Measurements from ENCODE around the gene ATL3.

The ATL3 gene

GRCh38 chr11:63671322-63672155, at the start of gene ATL3:
ATL3 (minus strand) TSS chr11:63671376; CDS start chr11:63671335, 41 bp downstream.
- Histone ChIP-seq H3K4me1 (ENCODE audit: insufficient read depth, low read length) (peaks cover 28% of the 10 kb centered on the region), H3K36me3 (ENCODE audit: insufficient read depth, low read length) (no peaks in the 10 kb centered on the region), H3K27ac (ENCODE audit: low read depth, low read length) (peak within 1 kb of the TSS; percentile 92), H3K9me3 (ENCODE audit: low read length) (no peaks in the 10 kb centered on the region), H3K4me3 (ENCODE audit: low read depth in 1 of 2, low read length in 2 of 2) (peak within 1 kb of the TSS; percentile 57 to 81), H3K9ac (ENCODE audit: low read length) (peak within 1 kb of the TSS; percentile 81), H3K27me3 (ENCODE audit: control insufficient read depth in 1 of 2, insufficient read depth in 2 of 2, low read length in 2 of 2) (no peaks in the 10 kb centered on the region)

DNA sequence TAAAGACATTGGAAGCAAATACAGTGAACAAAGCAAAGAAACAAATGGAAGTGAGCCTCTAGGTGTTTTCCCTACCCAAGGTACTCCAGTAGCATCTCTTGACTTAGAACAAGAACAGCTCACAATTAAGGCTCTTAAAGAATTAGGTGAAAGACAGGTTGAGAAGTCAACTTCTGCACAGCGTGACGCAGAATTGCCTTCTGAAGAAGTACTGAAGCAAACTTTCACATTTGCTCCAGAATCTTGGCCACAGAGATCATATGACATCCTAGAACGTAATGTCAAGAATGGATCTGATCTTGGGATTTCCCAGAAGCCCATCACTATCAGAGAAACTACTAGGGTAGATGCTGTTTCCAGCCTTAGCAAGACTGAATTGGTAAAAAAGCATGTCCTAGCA, 49.4 kb upstream of the ATL3 start:
- Histone ChIP-seq H3K27ac (ENCODE audit: low read depth, low read length) (no peak overlapping the region), H3K4me1 (ENCODE audit: insufficient read depth, low read length) (no peaks in the 10 kb centered on the region), H3K4me3 (ENCODE audit: low read depth in 1 of 2, low read length in 2 of 2) (no peak overlapping the region), H3K36me3 (ENCODE audit: insufficient read depth, low read length) (no peaks in the 10 kb centered on the region), H3K27me3 (ENCODE audit: control insufficient read depth in 1 of 2, insufficient read depth in 2 of 2, low read length in 2 of 2) (no peaks in the 10 kb centered on the region), H3K9me3 (ENCODE audit: low read length) (no peaks in the 10 kb centered on the region), H3K9ac (ENCODE audit: low read length) (no peak overlapping the region)

DNA sequence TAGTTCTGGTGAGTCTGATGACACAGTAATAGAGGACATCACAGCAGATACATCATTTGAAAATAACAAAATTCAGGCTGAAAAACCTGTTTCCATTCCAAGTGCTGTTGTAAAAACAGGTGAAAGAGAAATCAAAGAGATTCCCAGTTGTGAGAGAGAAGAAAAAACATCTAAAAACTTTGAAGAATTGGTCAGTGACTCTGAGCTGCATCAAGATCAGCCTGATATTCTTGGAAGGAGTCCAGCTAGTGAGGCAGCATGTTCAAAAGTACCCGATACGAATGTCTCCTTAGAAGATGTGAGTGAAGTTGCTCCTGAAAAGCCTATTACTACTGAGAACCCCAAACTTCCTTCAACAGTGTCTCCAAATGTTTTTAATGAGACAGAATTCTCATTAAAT, 48.8 kb upstream of the ATL3 start:
- H3K27ac ChIP-seq (ENCODE audit: low read depth, low read length): no peak overlapping the region
- H3K9ac ChIP-seq (ENCODE audit: low read length): no peak overlapping the region
- no peaks in the 10 kb centered on the region for H3K36me3 ChIP-seq (ENCODE audit: insufficient read depth, low read length)
- H3K27me3 ChIP-seq (ENCODE audit: control insufficient read depth in 1 of 2, insufficient read depth in 2 of 2, low read length in 2 of 2): no peaks in the 10 kb centered on the region
- no peaks in the 10 kb centered on the region for H3K4me1 ChIP-seq (ENCODE audit: insufficient read depth, low read length)
- H3K4me3 ChIP-seq (ENCODE audit: low read depth in 1 of 2, low read length in 2 of 2): no peak overlapping the region
- H3K9me3 ChIP-seq (ENCODE audit: low read length): no peaks in the 10 kb centered on the region

GRCh38 chr11:63719001-63719400, 47.8 kb upstream of the ATL3 start:
- H3K9me3 ChIP-seq (ENCODE audit: low read length): no peaks in the 10 kb centered on the region
- no peaks in the 10 kb centered on the region for H3K4me1 ChIP-seq (ENCODE audit: insufficient read depth, low read length)
- no peaks in the 10 kb centered on the region for H3K27me3 ChIP-seq (ENCODE audit: control insufficient read depth in 1 of 2, insufficient read depth in 2 of 2, low read length in 2 of 2)
- no peak overlapping the region for H3K4me3 ChIP-seq (ENCODE audit: low read depth in 1 of 2, low read length in 2 of 2)
- H3K36me3 ChIP-seq (ENCODE audit: insufficient read depth, low read length): no peaks in the 10 kb centered on the region
- H3K9ac ChIP-seq (ENCODE audit: low read length): no peak overlapping the region
- no peak overlapping the region for H3K27ac ChIP-seq (ENCODE audit: low read depth, low read length)

GRCh38 chr11:63716046-63716445, 44.9 kb upstream of the ATL3 start:
- Histone ChIP-seq H3K4me3 (ENCODE audit: low read depth in 1 of 2, low read length in 2 of 2) (no peak overlapping the region), H3K9ac (ENCODE audit: low read length) (no peak overlapping the region), H3K4me1 (ENCODE audit: insufficient read depth, low read length) (no peaks in the 10 kb centered on the region), H3K9me3 (ENCODE audit: low read length) (no peaks in the 10 kb centered on the region), H3K36me3 (ENCODE audit: insufficient read depth, low read length) (no peaks in the 10 kb centered on the region), H3K27me3 (ENCODE audit: control insufficient read depth in 1 of 2, insufficient read depth in 2 of 2, low read length in 2 of 2) (no peaks in the 10 kb centered on the region), H3K27ac (ENCODE audit: low read depth, low read length) (no peak overlapping the region)

- H3K36me3 ChIP-seq (ENCODE audit: insufficient read depth, low read length): no peaks in the 10 kb centered on the region
- H3K9ac ChIP-seq (ENCODE audit: low read length): no peak overlapping the region
- peaks cover 9% of the 10 kb centered on the region for H3K4me1 ChIP-seq (ENCODE audit: insufficient read depth, low read length)
- H3K4me3 ChIP-seq (ENCODE audit: low read depth in 1 of 2, low read length in 2 of 2): no peak overlapping the region
- H3K27ac ChIP-seq (ENCODE audit: low read depth, low read length): no peak overlapping the region
- no peaks in the 10 kb centered on the region for H3K27me3 ChIP-seq (ENCODE audit: control insufficient read depth in 1 of 2, insufficient read depth in 2 of 2, low read length in 2 of 2)
- H3K9me3 ChIP-seq (ENCODE audit: low read length): no peaks in the 10 kb centered on the region
These were observed 42.6 kb upstream of the ATL3 start for GRCh38 chr11:63713766-63714165.

DNA sequence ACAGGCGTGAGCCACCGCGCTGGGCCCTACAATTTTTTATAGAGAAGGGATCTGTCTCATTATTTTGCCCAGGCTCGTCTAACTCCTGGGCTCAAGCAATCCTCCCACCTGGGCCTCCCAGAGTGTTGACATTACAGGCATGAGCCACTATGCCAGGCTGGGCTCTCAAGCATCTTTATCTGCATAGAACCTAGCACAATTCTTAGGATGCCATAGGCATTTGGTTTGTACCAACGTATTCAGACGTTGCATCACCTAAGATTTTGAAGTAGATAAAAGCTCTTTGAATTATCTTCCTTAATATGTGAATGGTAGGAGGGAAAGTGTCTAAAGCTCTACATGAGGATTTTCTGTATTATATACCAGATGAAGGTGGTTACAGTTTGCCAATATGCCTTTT, 40.7 kb upstream of the ATL3 start:
- Histone ChIP-seq H3K36me3 (ENCODE audit: insufficient read depth, low read length) (no peaks in the 10 kb centered on the region), H3K27me3 (ENCODE audit: control insufficient read depth in 1 of 2, insufficient read depth in 2 of 2, low read length in 2 of 2) (no peaks in the 10 kb centered on the region), H3K9ac (ENCODE audit: low read length) (no peak overlapping the region), H3K27ac (ENCODE audit: low read depth, low read length) (no peak overlapping the region), H3K4me3 (ENCODE audit: low read depth in 1 of 2, low read length in 2 of 2) (no peak overlapping the region), H3K9me3 (ENCODE audit: low read length) (no peaks in the 10 kb centered on the region), H3K4me1 (ENCODE audit: insufficient read depth, low read length) (peaks cover 9% of the 10 kb centered on the region)

GRCh38 chr11:63710476-63711217, 39.5 kb upstream of the ATL3 start:
- H3K27ac ChIP-seq (ENCODE audit: low read depth, low read length): no peak overlapping the region
- no peaks in the 10 kb centered on the region for H3K27me3 ChIP-seq (ENCODE audit: control insufficient read depth in 1 of 2, insufficient read depth in 2 of 2, low read length in 2 of 2)
- no peaks in the 10 kb centered on the region for H3K36me3 ChIP-seq (ENCODE audit: insufficient read depth, low read length)
- H3K4me1 ChIP-seq (ENCODE audit: insufficient read depth, low read length): peaks cover 10% of the 10 kb centered on the region
- H3K9ac ChIP-seq (ENCODE audit: low read length): no peak overlapping the region
- H3K9me3 ChIP-seq (ENCODE audit: low read length): no peaks in the 10 kb centered on the region
- H3K4me3 ChIP-seq (ENCODE audit: low read depth in 1 of 2, low read length in 2 of 2): no peak overlapping the region

DNA sequence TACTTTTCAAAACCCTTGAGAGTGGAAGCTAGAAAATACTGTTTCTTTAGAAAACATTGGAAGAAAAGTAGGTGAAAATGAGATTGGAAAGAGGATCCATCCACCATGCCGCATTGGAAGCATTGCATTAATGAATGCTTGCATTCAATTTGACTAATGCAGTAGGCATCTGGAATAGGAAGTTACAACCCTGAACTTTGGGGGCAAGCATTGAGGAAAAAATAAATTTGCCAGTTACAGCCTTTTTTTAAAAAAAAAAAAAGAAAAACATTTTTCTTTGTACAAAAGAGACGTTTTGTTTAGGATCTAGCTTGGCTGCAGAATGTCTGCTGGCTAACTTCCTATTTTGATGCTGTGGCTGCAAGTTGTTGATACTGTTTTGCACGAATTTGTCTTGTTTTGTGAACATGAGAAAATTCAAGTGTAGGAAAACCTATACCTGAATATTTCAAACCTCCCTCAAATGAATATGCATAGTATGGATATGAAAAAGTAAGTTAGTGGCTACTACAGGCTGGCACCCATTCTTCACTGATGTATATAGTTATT, 38.2 kb upstream of the ATL3 start:
- Histone ChIP-seq H3K27ac (ENCODE audit: low read depth, low read length) (no peak overlapping the region), H3K27me3 (ENCODE audit: control insufficient read depth in 1 of 2, insufficient read depth in 2 of 2, low read length in 2 of 2) (no peaks in the 10 kb centered on the region), H3K9me3 (ENCODE audit: low read length) (no peaks in the 10 kb centered on the region), H3K4me1 (ENCODE audit: insufficient read depth, low read length) (peaks cover 14% of the 10 kb centered on the region), H3K36me3 (ENCODE audit: insufficient read depth, low read length) (no peaks in the 10 kb centered on the region), H3K4me3 (ENCODE audit: low read depth in 1 of 2, low read length in 2 of 2) (no peak overlapping the region), H3K9ac (ENCODE audit: low read length) (no peak overlapping the region)

- H3K27ac ChIP-seq (ENCODE audit: low read depth, low read length): no peak overlapping the region
These were observed 37.6 kb upstream of the ATL3 start for GRCh38 chr11:63708764-63709163.

DNA sequence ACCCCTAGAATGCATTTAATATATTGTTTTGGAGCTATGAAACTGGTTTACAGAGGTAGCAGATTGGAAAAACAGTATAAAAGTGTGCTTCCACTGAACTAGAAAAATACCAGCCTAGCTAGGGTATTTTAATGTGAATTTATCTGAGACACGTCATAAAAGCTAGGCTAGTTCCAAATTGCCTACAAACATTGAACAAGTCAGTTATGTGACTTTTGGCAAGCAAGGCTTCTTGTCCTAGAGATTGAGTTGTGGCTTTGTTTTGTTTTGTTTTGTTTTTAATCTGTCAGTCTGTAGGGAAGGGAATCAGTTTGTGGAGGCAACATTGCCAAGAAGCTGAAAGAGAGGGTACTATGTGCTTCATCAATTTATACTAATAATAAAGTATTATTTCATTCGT, 34.4 kb upstream of the ATL3 start:
- H3K4me3 ChIP-seq (ENCODE audit: low read depth in 1 of 2, low read length in 2 of 2): no peak overlapping the region
- H3K9me3 ChIP-seq (ENCODE audit: low read length): no peaks in the 10 kb centered on the region
- no peaks in the 10 kb centered on the region for H3K27me3 ChIP-seq (ENCODE audit: control insufficient read depth in 1 of 2, insufficient read depth in 2 of 2, low read length in 2 of 2)
- peaks cover 10% of the 10 kb centered on the region for H3K4me1 ChIP-seq (ENCODE audit: insufficient read depth, low read length)
- no peaks in the 10 kb centered on the region for H3K36me3 ChIP-seq (ENCODE audit: insufficient read depth, low read length)
- H3K9ac ChIP-seq (ENCODE audit: low read length): no peak overlapping the region
- H3K27ac ChIP-seq (ENCODE audit: low read depth, low read length): no peak overlapping the region

More at GRCh38 chr11:63708764-63709163, 37.6 kb upstream of the ATL3 start:
- no peak overlapping the region for H3K4me3 ChIP-seq (ENCODE audit: low read depth in 1 of 2, low read length in 2 of 2)
- peaks cover 14% of the 10 kb centered on the region for H3K4me1 ChIP-seq (ENCODE audit: insufficient read depth, low read length)
- no peaks in the 10 kb centered on the region for H3K9me3 ChIP-seq (ENCODE audit: low read length)
- no peak overlapping the region for H3K9ac ChIP-seq (ENCODE audit: low read length)
- no peaks in the 10 kb centered on the region for H3K36me3 ChIP-seq (ENCODE audit: insufficient read depth, low read length)
- H3K27me3 ChIP-seq (ENCODE audit: control insufficient read depth in 1 of 2, insufficient read depth in 2 of 2, low read length in 2 of 2): no peaks in the 10 kb centered on the region
